Measurements from ENCODE around the gene CREG1.

DNA sequence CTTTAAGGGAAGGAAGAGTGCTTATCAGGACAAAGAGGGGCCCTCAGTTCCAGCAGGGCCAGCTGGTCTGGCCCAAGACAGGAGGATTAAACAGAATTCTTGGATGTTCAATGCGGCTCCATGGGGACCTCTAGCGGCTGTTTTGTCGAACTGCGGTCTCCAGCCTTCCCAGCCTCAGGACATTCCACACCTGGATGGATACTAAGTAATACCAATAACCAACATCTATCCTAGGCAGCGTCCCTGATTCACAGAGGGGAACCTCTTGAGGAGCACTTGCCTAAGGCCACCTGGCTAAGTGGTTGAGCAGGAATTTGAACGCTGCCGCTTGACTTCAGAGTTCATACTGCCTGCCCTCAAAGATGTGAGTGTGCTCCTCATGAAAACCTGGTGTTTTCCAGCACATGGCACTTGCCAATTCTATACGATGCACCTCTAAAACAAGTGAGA lies 19.7 kb downstream of the CREG1 start:
- no peak for TF ChIP-seq YY1 (IDR thresholded peaks at IDR 0.05; ENCODE audit: low read depth)
- TF ChIP-seq, protein P1, sequence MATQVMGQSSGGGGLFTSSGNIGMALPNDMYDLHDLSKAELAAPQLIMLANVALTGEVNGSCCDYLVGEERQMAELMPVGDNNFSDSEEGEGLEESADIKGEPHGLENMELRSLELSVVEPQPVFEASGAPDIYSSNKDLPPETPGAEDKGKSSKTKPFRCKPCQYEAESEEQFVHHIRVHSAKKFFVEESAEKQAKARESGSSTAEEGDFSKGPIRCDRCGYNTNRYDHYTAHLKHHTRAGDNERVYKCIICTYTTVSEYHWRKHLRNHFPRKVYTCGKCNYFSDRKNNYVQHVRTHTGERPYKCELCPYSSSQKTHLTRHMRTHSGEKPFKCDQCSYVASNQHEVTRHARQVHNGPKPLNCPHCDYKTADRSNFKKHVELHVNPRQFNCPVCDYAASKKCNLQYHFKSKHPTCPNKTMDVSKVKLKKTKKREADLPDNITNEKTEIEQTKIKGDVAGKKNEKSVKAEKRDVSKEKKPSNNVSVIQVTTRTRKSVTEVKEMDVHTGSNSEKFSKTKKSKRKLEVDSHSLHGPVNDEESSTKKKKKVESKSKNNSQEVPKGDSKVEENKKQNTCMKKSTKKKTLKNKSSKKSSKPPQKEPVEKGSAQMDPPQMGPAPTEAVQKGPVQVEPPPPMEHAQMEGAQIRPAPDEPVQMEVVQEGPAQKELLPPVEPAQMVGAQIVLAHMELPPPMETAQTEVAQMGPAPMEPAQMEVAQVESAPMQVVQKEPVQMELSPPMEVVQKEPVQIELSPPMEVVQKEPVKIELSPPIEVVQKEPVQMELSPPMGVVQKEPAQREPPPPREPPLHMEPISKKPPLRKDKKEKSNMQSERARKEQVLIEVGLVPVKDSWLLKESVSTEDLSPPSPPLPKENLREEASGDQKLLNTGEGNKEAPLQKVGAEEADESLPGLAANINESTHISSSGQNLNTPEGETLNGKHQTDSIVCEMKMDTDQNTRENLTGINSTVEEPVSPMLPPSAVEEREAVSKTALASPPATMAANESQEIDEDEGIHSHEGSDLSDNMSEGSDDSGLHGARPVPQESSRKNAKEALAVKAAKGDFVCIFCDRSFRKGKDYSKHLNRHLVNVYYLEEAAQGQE (IDR thresholded peaks at IDR 0.05; ENCODE audit: low read depth) = no peak
